H1 (cell line): ENCODE measurements around the gene OLA1. TPM values are rescaled to one million over a fixed set of nuclear protein-coding genes. Genes with fewer than 3 reads are reported as not detected.

Source experiments
- ATF2 ChIP-seq: IDR thresholded peaks from 2 replicates; pipeline ENCODE4 v1.6.1; 2012; ENCODE audit warnings: low read length, inconsistent platforms
- CHD7 ChIP-seq: fragments of 300-600 bp; sonication (generic); IDR thresholded peaks from 2 replicates; pipeline ENCODE4 v1.7.1; 2012; ENCODE audit warnings: low read length, moderate library complexity, mild to moderate bottlenecking, inconsistent platforms; ENCODE audit not compliant: insufficient replicate concordance
- E2F6 ChIP-seq: IDR thresholded peaks from 2 replicates; pipeline ENCODE4 v1.6.1; 2012; ENCODE audit warnings: inconsistent platforms
- RNF2 ChIP-seq: fragments of 200-900, 300-1000 bp; sonication (generic); IDR thresholded peaks from 2 replicates; pipeline ENCODE4 v1.7.1; 2016; ENCODE audit warnings: borderline replicate concordance, low read depth, mild to moderate bottlenecking, antibody characterized with exemption, low read length; ENCODE audit not compliant: poor library complexity, severe bottlenecking; ENCODE audit errors: missing control alignments
- SP1 ChIP-seq: IDR thresholded peaks from 2 replicates; pipeline ENCODE4 v1.6.1; 2011; ENCODE audit warnings: low read depth, low read length
- TAF1 ChIP-seq: IDR thresholded peaks from 2 replicates; pipeline ENCODE4 v1.6.1; 2011; ENCODE audit warnings: mild to moderate bottlenecking, low read depth, low read length
- USF2 ChIP-seq: IDR thresholded peaks from 2 replicates; pipeline ENCODE4 v1.6.1; 2011; ENCODE audit warnings: low read length, improper control_type of control experiment
- polyA plus RNA-seq, 7 experiments: library from polyadenylated mRNA; depleted of rRNA in 3 of 7; stranded (reverse) in 5 of 7; unstranded in 2 of 7; fragments of >200 nt in 5 of 7; fragments of 200-250 nt in 2 of 7; gene quantifications; 1 replicate in 5 of 7; 2 replicates in 1 of 7; 4 replicates in 1 of 7; pipeline versions ENCODE4 v1.2.1 to v1.2.3, GENCODE V29; 2011 to 2013; ENCODE audit warnings: missing spikeins in 2 of 7, mixed read lengths in 2 of 7
- total RNA-seq: library from RNA; stranded (reverse); fragmentation: NEBNext Ultra II Directional; extraction: Animal tissue kit (Norgen Biotek cat#: 25700); gene quantifications from 2 replicates; pipeline ENCODE4 v1.2.1, GENCODE V29; 2021

The OLA1 gene
- total and polyA plus RNA-seq, 2 of the 8 experiments (the other 6 are each of a cell fraction or from before 2014, with no cell fraction given), result 39.3 to 158 TPM

- no peak for TF ChIP-seq RNF2
- no peak for TF ChIP-seq ATF2
- TF ChIP-seq TAF1, result no peak
- no peak for TF ChIP-seq SP1
- TF ChIP-seq USF2, result no peak
- no peak for TF ChIP-seq E2F6
- no peak for TF ChIP-seq CHD7
These were observed 112.4 kb downstream of the OLA1 start (continued) for GRCh38 chr2:174135981-174136380.
